Neural progenitor cell (in vitro differentiated cells): ENCODE data around the gene MBTPS1.

Source experiments
- EZH2 ChIP-seq: fragments of 200-600 bp; sonication (generic); IDR thresholded peaks from 2 replicates; pipeline ENCODE4 v1.6.1; 2017; ENCODE audit warnings: antibody characterized with exemption, mild to moderate bottlenecking, moderate library complexity
- TF ChIP-seq, protein P1 (sequence below): fragments of 200-600 bp; sonication (generic); IDR thresholded peaks from 2 replicates; pipeline ENCODE4 v1.5.1; 2017; ENCODE audit warnings: antibody characterized with exemption, mild to moderate bottlenecking

DNA sequence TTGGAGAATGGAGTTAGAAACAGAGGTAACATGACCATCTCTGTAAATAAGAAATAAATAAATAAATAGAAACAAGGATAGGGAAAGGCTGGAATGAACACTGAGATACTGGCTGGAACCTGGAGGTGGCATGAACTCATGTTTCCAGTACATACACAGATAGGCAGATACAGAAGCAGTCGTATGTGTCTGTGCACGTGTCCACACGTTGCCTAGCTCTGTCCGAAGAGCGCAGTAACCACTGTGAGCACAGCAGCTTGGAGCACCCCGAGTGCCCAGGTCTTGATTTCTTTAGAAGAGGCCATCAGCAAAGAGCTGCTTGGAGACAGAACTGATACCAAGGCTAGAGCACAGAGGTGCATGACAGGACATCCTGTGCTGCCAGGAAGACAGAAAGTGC, 37.1 kb downstream of the MBTPS1 start:
- TF ChIP-seq, protein P1, sequence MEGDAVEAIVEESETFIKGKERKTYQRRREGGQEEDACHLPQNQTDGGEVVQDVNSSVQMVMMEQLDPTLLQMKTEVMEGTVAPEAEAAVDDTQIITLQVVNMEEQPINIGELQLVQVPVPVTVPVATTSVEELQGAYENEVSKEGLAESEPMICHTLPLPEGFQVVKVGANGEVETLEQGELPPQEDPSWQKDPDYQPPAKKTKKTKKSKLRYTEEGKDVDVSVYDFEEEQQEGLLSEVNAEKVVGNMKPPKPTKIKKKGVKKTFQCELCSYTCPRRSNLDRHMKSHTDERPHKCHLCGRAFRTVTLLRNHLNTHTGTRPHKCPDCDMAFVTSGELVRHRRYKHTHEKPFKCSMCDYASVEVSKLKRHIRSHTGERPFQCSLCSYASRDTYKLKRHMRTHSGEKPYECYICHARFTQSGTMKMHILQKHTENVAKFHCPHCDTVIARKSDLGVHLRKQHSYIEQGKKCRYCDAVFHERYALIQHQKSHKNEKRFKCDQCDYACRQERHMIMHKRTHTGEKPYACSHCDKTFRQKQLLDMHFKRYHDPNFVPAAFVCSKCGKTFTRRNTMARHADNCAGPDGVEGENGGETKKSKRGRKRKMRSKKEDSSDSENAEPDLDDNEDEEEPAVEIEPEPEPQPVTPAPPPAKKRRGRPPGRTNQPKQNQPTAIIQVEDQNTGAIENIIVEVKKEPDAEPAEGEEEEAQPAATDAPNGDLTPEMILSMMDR, result no peak
- TF ChIP-seq EZH2, result no peak
